GM12864 (cell line): ENCODE measurements around the gene TTC6.

ENCODE experiments used
- DNase-seq: peaks from one replicate; pipeline ENCODE4 v3.0.0-alpha.2; 2011; ENCODE audit warnings: low read depth
- H3K4me3 ChIP-seq: 2 replicates; pipeline ENCODE4 v1.5.1; 2011; ENCODE audit warnings: mild to moderate bottlenecking, low read depth, low read length, control low read depth
- TF ChIP-seq, protein P1 (sequence below): IDR thresholded peaks from 2 replicates; pipeline ENCODE4 v1.5.1; 2011; ENCODE audit warnings: low read depth, mild to moderate bottlenecking, moderate library complexity, low read length, control low read depth, inconsistent platforms; ENCODE audit errors: missing control alignments

TTC6 gene

DNA sequence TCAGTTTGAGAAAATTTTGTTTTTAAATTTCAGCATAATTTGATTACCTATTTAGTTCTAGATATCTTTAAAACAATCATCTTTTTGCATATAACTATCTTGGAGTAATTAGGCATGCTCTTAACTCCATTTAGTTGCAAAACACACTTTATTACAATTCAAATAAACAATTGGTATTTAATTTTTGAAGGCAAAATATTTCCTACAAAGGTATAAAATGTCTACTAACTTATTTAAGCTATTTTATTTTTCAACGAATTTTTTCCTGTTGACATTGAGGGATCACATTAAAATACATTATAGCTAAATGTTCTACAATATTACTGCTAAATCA, 8.7 kb upstream of the TTC6 start:
- no peak overlapping the region for H3K4me3 ChIP-seq
- DNase-seq: no peak
- TF ChIP-seq, protein P1, sequence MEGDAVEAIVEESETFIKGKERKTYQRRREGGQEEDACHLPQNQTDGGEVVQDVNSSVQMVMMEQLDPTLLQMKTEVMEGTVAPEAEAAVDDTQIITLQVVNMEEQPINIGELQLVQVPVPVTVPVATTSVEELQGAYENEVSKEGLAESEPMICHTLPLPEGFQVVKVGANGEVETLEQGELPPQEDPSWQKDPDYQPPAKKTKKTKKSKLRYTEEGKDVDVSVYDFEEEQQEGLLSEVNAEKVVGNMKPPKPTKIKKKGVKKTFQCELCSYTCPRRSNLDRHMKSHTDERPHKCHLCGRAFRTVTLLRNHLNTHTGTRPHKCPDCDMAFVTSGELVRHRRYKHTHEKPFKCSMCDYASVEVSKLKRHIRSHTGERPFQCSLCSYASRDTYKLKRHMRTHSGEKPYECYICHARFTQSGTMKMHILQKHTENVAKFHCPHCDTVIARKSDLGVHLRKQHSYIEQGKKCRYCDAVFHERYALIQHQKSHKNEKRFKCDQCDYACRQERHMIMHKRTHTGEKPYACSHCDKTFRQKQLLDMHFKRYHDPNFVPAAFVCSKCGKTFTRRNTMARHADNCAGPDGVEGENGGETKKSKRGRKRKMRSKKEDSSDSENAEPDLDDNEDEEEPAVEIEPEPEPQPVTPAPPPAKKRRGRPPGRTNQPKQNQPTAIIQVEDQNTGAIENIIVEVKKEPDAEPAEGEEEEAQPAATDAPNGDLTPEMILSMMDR: no peak

DNA sequence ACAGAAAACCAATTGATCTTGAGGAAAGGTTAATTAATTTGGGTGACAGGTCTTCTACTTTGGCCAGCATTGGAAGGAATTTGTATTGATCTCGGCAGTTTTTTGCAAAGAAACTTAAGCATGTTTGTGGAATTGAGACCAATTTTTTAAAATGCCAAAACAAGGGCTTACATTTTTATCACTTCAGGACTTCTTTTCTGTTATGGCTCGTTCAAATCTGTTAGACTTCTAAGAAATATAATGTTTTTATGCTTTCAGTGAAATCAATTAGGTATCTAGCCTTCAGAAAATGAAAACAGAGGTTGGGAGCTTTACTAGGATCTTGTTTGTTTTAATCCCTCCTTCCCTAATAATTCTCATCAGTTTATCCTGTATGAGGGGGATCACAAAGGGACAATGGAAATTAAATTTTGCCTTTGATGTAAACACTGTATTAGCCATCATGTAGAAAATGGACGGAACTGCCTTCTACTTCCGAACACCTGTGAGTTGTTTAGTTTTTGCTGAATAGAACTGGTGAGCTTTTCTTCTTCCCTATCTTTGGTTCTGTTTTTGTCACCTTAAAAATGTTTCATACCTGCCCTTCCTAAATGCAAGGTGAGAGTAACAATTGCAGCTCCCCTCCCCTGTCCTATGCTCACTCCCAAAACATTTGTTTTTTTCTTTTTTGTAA, 8.2 kb upstream of the TTC6 start:
- no peak for DNase-seq
- H3K4me3 ChIP-seq: no peak overlapping the region
- TF ChIP-seq, protein P1: no peak

DNA sequence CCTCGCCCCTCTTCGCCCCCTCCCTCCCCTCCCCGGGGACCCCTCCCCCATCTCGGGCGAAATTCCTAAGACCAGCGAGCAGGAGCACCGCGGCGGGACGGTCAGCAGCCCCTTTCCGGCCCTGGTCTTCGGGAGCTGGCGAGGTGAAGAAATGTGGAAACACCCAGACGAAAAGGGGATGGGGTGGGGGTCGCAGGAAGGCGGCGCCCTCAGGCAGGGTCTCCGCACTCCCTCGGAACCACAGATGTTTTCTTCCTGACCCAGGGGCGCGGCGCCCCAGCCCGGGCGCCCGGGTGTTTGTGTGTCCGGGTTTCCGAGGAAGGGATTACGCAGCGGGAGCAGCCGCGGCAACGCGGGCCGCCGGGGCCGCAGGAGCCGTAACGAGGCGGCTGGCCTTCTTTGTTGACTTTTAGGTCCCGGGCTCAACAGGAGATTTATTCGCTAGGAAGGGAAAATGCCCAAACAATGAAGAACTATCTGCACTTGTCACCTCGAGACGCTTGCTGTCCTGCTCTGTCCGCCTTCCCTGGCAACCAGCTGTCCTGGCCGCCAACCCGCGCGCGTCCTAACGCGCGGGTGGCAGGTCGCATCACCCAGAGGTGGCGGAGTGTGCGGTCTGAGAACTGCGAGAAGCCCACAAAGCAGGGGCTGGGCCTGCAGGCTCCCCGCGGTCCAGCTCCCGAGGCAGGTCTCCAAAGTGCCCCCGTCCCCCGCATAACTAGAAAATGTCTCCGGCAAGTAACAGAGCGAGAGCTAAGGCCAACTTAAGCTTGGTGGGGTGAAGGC, 7.4 kb upstream of the TTC6 start:
- TF ChIP-seq, protein P1: no peak
- DNase-seq: no peak
- H3K4me3 ChIP-seq: no peak overlapping the region

DNA sequence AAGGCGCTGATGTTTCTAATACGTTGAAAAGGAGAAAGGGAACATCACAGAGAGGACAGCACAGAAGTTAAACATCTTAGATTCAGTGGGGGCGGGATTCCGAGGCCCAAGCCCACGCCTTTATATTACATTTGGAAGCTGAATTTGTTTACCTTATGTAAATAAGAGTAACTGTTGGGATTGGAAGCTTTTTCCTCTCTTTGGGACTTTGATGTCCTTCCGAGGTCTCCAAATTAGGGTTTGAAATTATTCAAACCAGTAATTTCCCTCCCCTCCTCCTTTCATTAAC, 6.8 kb upstream of the TTC6 start:
- TF ChIP-seq, protein P1: no peak
- no peak overlapping the region for H3K4me3 ChIP-seq
- DNase-seq: no peak

DNA sequence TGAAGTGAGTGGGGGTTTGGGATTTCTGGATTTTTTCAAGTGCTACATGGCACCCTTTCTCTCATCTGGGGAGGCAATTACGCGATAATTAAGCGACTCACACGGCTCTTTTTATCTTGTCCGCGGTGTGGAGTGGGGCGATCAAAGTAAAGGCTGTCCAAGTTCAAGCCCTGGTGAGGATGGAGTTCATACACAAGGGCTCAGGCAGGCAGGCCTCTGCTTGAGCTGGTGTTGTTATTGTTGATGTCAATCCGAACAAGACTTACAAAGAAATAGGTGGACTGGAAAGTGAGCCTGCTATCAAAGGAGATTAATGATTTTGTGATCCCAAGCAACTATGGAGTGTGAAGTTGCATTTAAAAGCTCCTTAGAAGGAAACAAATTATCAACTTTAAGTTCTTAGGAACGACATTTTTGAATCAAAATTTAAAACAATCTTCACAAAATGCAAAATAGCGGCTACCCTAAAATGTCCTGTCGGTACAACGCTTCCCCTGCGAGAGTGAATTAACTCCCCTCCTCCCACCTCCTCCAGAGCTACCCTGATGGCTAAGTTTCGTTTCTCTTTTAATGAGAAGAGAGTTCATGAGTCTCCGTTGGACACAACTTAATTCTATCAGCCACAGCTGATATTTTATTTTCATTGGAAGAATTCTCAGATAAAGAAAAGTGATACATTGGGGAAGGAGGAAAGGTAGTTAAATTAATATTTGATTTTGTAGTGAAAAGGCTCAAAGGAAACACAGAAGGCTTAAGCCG, 6.3 kb upstream of the TTC6 start:
- no peak overlapping the region for H3K4me3 ChIP-seq
- no peak for DNase-seq
- TF ChIP-seq, protein P1: no peak

DNA sequence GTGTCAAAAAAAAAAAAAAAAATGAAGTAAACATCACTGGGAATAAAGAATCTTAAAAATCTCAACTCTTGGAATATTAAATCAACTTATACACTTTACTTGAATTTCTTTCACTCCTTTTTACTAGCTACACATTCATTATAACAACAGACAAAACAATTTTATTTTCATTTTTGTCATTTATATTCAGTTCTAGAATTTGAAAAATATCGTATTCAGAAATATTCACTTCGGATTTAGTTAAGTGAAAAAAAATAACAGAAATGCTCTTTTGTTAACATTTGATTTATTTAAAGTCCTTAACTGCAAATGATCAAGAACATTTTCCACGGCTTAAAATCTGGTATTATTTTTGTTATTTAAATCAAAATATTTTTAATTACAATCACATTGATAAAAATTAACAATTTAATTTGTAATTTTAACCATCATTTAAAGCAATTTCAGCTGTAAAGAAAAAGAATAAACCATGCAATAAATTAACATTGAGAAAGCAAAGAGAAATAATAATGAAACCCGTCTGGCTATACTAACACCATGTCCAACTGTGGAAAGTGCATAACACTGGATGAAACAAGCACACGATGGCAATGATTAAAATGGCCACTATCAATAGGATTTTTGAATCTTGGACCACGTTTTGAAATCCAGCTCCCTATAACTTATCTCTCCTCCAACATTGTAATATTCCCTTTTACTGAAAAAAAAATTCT, 5.6 kb upstream of the TTC6 start:
- no peak for DNase-seq
- TF ChIP-seq, protein P1: no peak
- H3K4me3 ChIP-seq: no peak overlapping the region
